ENCODE results near the gene POLK. TPM values are rescaled to one million over a fixed set of nuclear protein-coding genes. Genes with fewer than 3 reads are reported as not detected.
"Not testable (repeated sequence)": the region's sequence is repeated elsewhere in the genome, so short reads cannot be mapped to it uniquely, and the experiment has no call there.

Gene POLK
- total RNA-seq, 2 donors from 2014 or later = 31.4 to 34.2 TPM

DNA sequence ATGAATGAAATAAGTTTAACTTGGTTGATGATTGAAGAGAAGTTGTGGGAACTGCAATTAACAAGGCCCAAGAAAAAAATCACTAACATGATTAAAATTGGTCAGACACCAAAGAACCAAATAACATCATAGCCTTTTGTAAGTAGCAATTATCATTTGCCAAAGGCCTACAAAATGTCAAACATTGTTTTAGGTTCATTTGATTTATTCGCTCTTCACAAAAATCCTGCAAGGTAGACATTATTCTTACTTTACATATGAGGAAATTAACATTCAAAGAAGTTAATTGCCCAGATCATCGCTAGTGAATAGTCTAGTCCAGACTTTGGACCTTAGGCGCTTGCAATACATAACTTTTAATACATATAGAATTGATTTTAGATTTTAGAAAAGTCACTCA lies 2.6 kb downstream of the POLK start:
- peak overlapping the region in 1 of 2 donors; percentile 32 for H3K4me3 Mint-ChIP-seq

DNA sequence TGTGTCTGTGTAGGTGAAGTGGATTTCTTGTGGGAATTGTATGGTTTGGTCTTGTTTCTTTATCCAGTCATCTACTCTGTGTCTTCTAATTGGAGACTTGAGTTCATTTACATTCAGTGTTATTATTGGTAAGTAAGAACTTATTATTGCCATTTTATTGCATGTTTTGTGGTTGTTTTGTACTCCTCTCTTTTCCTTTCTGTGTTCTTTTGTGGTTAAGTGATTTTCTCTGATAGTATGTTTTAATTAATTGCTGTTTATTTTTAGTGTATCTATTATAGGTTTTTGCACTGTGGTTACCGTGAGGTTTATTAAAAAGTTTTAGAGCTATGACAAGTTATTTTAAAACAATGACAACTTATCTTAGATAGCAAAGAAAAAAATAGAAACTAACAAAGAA lies 8.1 kb downstream of the POLK start:
- peaks cover 0 to 15% of the 10 kb centered on the region in 2 donors for H3K9me3 Mint-ChIP-seq
- H3K36me3 Mint-ChIP-seq (ENCODE audit: insufficient read depth in 2 of 2) = peaks cover 16 to 26% of the 10 kb centered on the region in 2 donors
- no peak overlapping the region for H3K4me3 Mint-ChIP-seq
- DNase-seq (no peak), ATAC-seq (replicated peaks in 1 of 2) (no peak)
- H3K27me3 Mint-ChIP-seq (ENCODE audit: low read depth) = no peaks in the 10 kb centered on the region
- peak overlapping the region; percentile 12 for H3K27ac Mint-ChIP-seq
- peaks cover 85% of the 10 kb centered on the region for H3K4me1 Mint-ChIP-seq (ENCODE audit: low read depth)

More for the DNA sequence above, 2.6 kb downstream of the POLK start:
- Mint-ChIP-seq H3K9me3 (no peaks in the 10 kb centered on the region), H3K36me3 (ENCODE audit: insufficient read depth in 2 of 2) (peaks cover 4 to 7% of the 10 kb centered on the region in 2 donors), H3K4me1 (ENCODE audit: low read depth) (peaks cover 74% of the 10 kb centered on the region), H3K27ac (no peak overlapping the region), H3K27me3 (ENCODE audit: low read depth) (no peaks in the 10 kb centered on the region)
- DNase-seq (no peak), ATAC-seq (replicated peaks in 1 of 2) (no peak)

DNA sequence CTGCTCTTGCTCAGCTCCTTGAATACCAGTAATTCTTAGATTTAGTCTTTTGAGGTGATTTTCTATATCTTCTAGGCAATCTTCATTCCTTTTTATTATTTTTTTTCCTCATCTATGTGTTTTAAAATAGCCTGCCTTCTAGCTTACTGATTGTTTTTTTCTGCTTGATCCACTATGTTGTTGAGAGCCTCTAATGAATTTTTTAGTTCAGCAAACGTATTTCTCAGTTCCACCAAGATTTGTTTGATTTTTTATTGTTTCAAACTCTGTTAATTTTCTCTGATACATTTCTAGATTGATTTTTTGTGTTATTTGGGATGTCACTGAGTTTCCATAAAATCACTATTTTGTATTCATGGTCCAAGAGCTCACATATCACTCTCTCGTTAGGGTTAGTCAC lies 9.5 kb downstream of the POLK start:
- H3K4me3 Mint-ChIP-seq = no peak overlapping the region
- H3K9me3 Mint-ChIP-seq = peaks cover 0 to 15% of the 10 kb centered on the region in 2 donors
- no peaks in the 10 kb centered on the region for H3K27me3 Mint-ChIP-seq (ENCODE audit: low read depth)
- H3K36me3 Mint-ChIP-seq (ENCODE audit: insufficient read depth in 2 of 2) = peaks cover 16 to 24% of the 10 kb centered on the region in 2 donors
- DNase-seq = no peak
- H3K27ac Mint-ChIP-seq = no peak overlapping the region
- H3K4me1 Mint-ChIP-seq (ENCODE audit: low read depth) = peaks cover 85% of the 10 kb centered on the region
- no peak for ATAC-seq (replicated peaks in 1 of 2)

DNA sequence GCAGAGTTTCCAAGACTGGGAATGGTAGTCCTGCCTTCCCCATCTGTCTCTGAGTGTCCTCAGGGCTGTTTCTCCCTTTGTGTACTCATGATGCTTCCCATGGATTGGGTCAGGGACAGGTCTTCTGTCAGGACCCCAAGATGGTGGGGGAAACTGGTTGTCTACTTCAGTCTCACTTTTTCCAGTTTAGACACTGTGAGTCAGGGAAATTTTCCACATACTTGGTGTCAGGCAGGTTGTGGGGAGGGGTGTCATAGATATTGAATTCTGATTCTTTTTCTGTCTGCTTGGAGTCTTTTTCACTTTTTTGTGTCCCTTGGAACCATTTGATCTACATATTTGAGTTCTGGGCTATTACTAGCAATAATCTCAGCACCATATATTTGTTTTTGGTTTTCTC lies 10.3 kb downstream of the POLK start:
- Mint-ChIP-seq H3K4me3 (no peak overlapping the region), H3K27ac (no peak overlapping the region), H3K36me3 (ENCODE audit: insufficient read depth in 2 of 2) (peaks cover 16 to 24% of the 10 kb centered on the region in 2 donors), H3K4me1 (ENCODE audit: low read depth) (peaks cover 89% of the 10 kb centered on the region), H3K27me3 (ENCODE audit: low read depth) (no peaks in the 10 kb centered on the region), H3K9me3 (peaks cover 0 to 15% of the 10 kb centered on the region in 2 donors)
- ATAC-seq (replicated peaks in 1 of 2) (peak in 1 of 2 donors; percentile 20), DNase-seq (no peak)

DNA sequence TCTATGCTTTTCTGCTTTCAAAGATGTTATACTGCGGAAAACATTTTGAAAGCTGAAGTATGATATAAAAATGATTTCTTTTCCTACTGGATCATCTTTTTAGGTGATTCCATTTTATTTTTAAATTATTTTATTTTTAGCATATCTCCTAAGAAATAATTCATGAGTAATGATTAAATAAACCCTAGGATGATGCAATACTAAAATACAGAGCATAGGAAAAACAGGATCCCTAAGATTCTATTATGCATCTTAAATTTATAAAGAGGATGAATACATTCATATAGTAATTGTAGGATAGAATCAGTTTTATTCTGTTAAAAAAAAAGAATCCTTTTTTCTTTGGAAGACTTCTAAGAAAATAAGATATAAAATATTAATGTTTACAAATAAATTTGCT lies 10.9 kb downstream of the POLK start:
- Mint-ChIP-seq H3K4me3 (no peak overlapping the region), H3K27ac (no peak overlapping the region), H3K9me3 (peaks cover 0 to 15% of the 10 kb centered on the region in 2 donors), H3K27me3 (ENCODE audit: low read depth) (no peaks in the 10 kb centered on the region), H3K4me1 (ENCODE audit: low read depth) (peaks cover 83% of the 10 kb centered on the region), H3K36me3 (ENCODE audit: insufficient read depth in 2 of 2) (peaks cover 16 to 24% of the 10 kb centered on the region in 2 donors)
- ATAC-seq (replicated peaks in 1 of 2) (no peak), DNase-seq (no peak)

DNA sequence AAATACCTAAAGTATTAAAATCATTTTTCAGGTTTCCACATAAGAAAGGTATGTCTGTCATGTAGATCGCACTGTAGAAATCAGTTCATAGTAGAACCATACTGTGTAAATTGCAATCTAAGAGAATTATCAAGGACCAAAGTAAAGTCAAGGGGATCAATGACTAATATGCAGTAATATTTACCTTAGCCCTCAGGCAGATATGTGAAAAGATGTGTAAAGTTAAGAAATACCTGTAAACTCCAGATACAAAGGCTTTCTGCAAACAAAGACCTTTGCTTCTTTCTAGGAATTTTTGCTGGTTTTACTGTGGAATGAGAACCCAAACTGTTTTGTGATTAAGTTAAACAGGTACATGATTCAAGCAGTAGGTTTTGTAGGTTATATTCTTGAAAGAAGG lies 11.6 kb downstream of the POLK start:
- Mint-ChIP-seq H3K27me3 (ENCODE audit: low read depth) (no peaks in the 10 kb centered on the region), H3K4me3 (peak overlapping the region; percentile 55 to 60), H3K36me3 (ENCODE audit: insufficient read depth in 2 of 2) (peaks cover 15 to 24% of the 10 kb centered on the region in 2 donors), H3K9me3 (peaks cover 0 to 15% of the 10 kb centered on the region in 2 donors), H3K4me1 (ENCODE audit: low read depth) (peaks cover 77% of the 10 kb centered on the region), H3K27ac (peak overlapping the region; percentile 96)
- DNase-seq (no peak), ATAC-seq (replicated peaks in 1 of 2) (no peak)

DNA sequence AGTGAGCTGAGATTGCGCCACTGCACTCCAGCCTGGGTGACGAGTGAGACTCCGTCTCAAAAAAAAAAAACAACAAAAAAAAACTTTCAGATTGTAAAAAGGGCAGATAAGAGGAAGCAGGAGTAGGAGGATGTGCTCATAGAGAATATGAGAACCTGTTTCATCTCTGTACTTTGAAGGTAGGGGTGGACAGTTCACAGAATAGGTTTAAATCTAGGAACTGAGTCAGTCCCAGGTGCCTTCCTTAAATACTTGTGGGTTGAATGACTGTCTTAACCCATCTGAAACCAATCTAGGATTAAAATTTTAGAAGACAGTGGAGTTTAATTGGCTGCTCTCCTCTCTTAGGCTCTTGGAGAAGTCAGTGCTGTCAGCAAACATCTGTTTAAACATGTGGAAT lies 12.4 kb downstream of the POLK start:
- peak; percentile 91 to 96 for ATAC-seq (replicated peaks in 1 of 2)
- peak overlapping the region; percentile 55 to 60 for H3K4me3 Mint-ChIP-seq
- H3K9me3 Mint-ChIP-seq = peaks cover 0 to 15% of the 10 kb centered on the region in 2 donors
- peaks cover 72% of the 10 kb centered on the region for H3K4me1 Mint-ChIP-seq (ENCODE audit: low read depth)
- no peak for DNase-seq
- H3K27ac Mint-ChIP-seq = peak overlapping the region; percentile 79
- H3K36me3 Mint-ChIP-seq (ENCODE audit: insufficient read depth in 2 of 2) = peaks cover 15 to 27% of the 10 kb centered on the region in 2 donors
- no peaks in the 10 kb centered on the region for H3K27me3 Mint-ChIP-seq (ENCODE audit: low read depth)

DNA sequence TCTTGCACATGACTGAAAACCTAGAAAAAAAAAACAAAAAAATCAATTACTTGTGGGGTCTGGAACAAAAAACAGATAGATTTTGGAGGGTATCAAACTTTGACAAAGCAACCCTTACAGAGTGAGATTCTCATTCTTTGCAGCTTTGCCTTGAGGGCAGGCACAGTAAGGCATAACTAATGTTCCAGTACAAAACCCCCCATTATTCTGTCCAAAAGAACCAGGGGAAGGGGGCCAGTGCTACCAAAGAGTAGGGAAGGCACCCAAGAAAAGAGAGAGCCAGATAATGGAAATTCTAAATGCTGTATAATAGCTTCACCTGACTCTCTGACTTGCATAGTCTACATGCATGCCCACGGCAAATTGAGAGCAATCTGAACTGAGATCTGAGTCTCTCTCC lies 12.9 kb downstream of the POLK start:
- ATAC-seq (replicated peaks in 1 of 2) = no peak
- H3K9me3 Mint-ChIP-seq = peaks cover 0 to 14% of the 10 kb centered on the region in 2 donors
- no peaks in the 10 kb centered on the region for H3K27me3 Mint-ChIP-seq (ENCODE audit: low read depth)
- peaks cover 67% of the 10 kb centered on the region for H3K4me1 Mint-ChIP-seq (ENCODE audit: low read depth)
- H3K27ac Mint-ChIP-seq = peak overlapping the region; percentile 79
- H3K36me3 Mint-ChIP-seq (ENCODE audit: insufficient read depth in 2 of 2) = peaks cover 13 to 27% of the 10 kb centered on the region in 2 donors
- peak overlapping the region in 1 of 2 donors; percentile 60 for H3K4me3 Mint-ChIP-seq
- no peak for DNase-seq

DNA sequence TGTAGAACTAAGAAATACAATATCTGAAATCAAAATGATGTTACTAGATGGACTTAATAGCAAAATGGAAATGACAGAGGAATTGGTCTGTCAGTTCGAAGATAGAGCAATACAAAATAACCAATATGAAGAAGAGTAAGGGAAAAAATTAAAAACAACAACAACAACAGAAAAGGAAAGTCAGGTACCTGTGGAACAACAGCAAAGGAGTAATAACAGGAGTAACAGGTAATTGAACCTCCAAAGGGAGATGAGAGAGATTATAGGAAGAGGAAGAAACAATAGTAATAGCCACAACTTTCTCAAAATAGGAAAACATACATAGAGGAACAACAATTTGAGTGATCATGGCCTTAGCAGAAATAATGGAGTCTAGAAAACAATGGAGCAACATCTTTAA lies 13.7 kb downstream of the POLK start:
- Mint-ChIP-seq H3K27ac (peak overlapping the region; percentile 58), H3K4me1 (ENCODE audit: low read depth) (peaks cover 61% of the 10 kb centered on the region), H3K4me3 (peak overlapping the region; percentile 17 to 60), H3K36me3 (ENCODE audit: insufficient read depth in 2 of 2) (peaks cover 11 to 20% of the 10 kb centered on the region in 2 donors), H3K9me3 (peaks cover 0 to 12% of the 10 kb centered on the region in 2 donors), H3K27me3 (ENCODE audit: low read depth) (no peaks in the 10 kb centered on the region)
- ATAC-seq (replicated peaks in 1 of 2) (no peak), DNase-seq (no peak)

DNA sequence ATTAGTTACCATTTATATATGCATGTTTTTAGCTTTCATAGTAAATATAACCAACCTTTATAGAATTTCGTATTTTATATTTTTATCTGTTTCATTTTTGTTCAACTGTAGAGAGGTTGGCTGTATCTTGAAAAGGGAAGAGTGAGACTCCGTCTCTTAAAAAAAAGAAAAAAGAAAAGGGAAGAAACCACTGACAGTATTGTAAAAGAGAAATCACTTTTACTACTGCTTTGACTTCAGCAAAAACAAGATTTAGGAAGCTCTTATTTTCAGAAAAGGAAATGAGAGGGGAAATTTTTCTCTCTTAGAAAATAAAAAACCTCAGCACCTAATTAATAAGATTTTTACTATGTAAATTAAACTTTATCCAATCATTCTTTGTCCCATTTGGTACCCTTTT lies 14.4 kb downstream of the POLK start:
- Mint-ChIP-seq H3K27ac (no peak overlapping the region), H3K36me3 (ENCODE audit: insufficient read depth in 2 of 2) (peaks cover 10 to 13% of the 10 kb centered on the region in 2 donors), H3K4me3 (peak overlapping the region; percentile 6 to 49), H3K9me3 (peaks cover 0 to 12% of the 10 kb centered on the region in 2 donors), H3K27me3 (ENCODE audit: low read depth) (no peaks in the 10 kb centered on the region), H3K4me1 (ENCODE audit: low read depth) (peaks cover 56% of the 10 kb centered on the region)
- no peak for ATAC-seq (replicated peaks in 1 of 2)
- no peak for DNase-seq

DNA sequence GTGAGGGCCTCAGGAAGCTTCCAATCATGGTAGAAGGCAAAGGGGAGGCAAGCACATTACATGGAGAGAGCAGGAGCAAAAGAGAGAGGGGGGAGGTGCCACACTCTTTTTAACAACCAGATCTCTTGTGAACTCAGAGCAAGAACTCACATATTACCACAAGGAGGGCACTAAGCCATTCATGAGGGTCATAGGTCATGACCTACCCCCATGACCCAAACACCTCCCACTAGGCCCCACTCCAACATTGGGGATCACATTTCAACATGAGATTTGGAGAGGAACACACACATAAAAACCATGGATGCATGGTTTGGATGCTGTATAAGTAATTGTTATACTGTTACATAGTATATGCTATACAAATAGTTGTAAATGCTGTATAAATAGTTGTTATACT lies 17.5 kb downstream of the POLK start:
- Mint-ChIP-seq H3K4me3 (no peak overlapping the region), H3K27me3 (ENCODE audit: low read depth) (no peaks in the 10 kb centered on the region), H3K9me3 (peaks cover under 1 to 1% of the 10 kb centered on the region in 2 donors), H3K36me3 (ENCODE audit: insufficient read depth in 2 of 2) (peaks cover 4 to 14% of the 10 kb centered on the region in 2 donors), H3K4me1 (ENCODE audit: low read depth) (peaks cover 32% of the 10 kb centered on the region), H3K27ac (peak overlapping the region; percentile 73)
- no peak for ATAC-seq (replicated peaks in 1 of 2)
- no peak for DNase-seq

DNA sequence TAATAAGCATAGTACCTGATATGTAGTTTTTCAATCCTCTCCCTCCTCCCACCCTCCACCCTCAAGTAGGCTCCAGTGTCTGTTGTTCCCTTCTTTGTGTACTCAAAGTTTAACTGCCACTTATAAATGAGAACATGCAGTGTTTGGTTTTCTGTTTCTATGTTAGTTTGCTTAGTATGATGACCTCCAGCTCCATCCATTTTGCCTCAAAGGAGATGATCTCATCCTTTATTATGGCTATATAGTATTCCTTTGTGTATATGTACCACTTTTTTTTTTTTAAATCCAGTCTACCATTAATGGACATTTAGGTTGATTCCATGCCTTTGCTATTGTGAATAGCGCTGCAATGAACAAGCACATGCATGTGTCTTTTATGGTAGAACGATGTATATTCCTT lies 20.5 kb downstream of the POLK start:
- H3K27ac Mint-ChIP-seq = no peak overlapping the region
- H3K36me3 Mint-ChIP-seq (ENCODE audit: insufficient read depth in 2 of 2) = peaks cover 16 to 30% of the 10 kb centered on the region in 2 donors
- H3K4me3 Mint-ChIP-seq = no peak overlapping the region
- H3K27me3 Mint-ChIP-seq (ENCODE audit: low read depth) = no peaks in the 10 kb centered on the region
- ATAC-seq (replicated peaks in 1 of 2) (no peak), DNase-seq (no peak)
- peaks cover 6 to 9% of the 10 kb centered on the region in 2 donors for H3K9me3 Mint-ChIP-seq
- peaks cover 17% of the 10 kb centered on the region for H3K4me1 Mint-ChIP-seq (ENCODE audit: low read depth)

DNA sequence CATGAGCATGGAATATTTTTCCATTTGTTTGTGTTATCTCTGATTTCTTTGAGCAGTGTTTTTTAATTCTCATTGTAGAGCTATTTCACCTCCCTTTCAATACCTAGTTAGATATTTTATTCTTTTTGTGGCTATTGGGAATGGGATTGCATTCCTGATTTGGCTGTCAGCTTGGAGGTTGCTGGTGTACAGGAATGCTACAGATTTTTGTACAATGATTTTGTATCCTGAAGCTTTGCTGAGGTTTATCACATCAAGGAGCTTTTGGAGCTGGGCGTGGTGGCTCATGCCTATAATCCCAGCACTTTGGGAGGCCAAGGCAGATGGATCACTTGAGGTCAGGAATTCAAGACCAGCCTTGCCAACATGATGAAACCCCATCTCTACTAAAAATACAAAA lies 22.0 kb downstream of the POLK start:
- H3K27me3 Mint-ChIP-seq (ENCODE audit: low read depth); H3K27ac Mint-ChIP-seq; DNase-seq; H3K9me3 Mint-ChIP-seq; ATAC-seq (replicated peaks in 1 of 2); H3K4me3 Mint-ChIP-seq: not testable (repeated sequence)
- Mint-ChIP-seq H3K4me1 (ENCODE audit: low read depth) (peaks cover 16% of the 10 kb centered on the region), H3K36me3 (ENCODE audit: insufficient read depth in 2 of 2) (peaks cover 16 to 27% of the 10 kb centered on the region in 2 donors)

DNA sequence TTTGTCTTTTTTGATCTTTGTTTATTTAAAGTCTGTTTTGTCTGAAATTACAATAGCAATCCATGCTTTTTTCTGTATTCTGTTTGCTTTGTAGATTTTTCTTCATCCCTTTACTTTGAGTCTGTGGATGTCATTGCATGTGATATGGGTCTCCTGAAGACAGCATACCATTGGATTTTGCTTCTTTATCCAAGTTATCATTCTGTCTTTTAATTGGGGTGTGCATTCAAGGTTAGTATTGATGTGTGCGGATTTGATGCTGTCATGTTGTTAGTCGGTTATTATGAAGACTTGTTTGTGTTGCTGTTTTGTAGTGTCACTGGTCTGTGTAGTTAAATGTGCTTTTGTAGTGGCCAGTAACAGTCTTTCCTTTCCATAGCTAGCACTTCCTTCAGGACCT lies 23.0 kb downstream of the POLK start:
- H3K9me3 Mint-ChIP-seq = peaks cover 6 to 9% of the 10 kb centered on the region in 2 donors
- no peak overlapping the region for H3K4me3 Mint-ChIP-seq
- ATAC-seq (replicated peaks in 1 of 2) (no peak), DNase-seq (no peak)
- H3K4me1 Mint-ChIP-seq (ENCODE audit: low read depth) = peaks cover 16% of the 10 kb centered on the region
- no peak overlapping the region for H3K27ac Mint-ChIP-seq
- H3K36me3 Mint-ChIP-seq (ENCODE audit: insufficient read depth in 2 of 2) = peaks cover 16 to 28% of the 10 kb centered on the region in 2 donors
- no peaks in the 10 kb centered on the region for H3K27me3 Mint-ChIP-seq (ENCODE audit: low read depth)
